ENCODE data around the gene ELMO1.

The ELMO1 gene

GRCh38 chr7:37110660-37111424, 337.8 kb downstream of the ELMO1 start:
- no peak for DNase-seq

- DNase-seq = no peak
Observed at GRCh38 chr7:37109843-37110242, 338.8 kb downstream of the ELMO1 start.

- no peak for DNase-seq
Observed at GRCh38 chr7:37109016-37109683, 339.5 kb downstream of the ELMO1 start.

GRCh38 chr7:37108615-37109014, 340.0 kb downstream of the ELMO1 start:
- DNase-seq = no peak

GRCh38 chr7:37107047-37107750, 341.5 kb downstream of the ELMO1 start:
- no peak for DNase-seq

GRCh38 chr7:37105762-37106161, 342.9 kb downstream of the ELMO1 start:
- DNase-seq = no peak

GRCh38 chr7:37104822-37105518, 343.7 kb downstream of the ELMO1 start:
- no peak for DNase-seq

GRCh38 chr7:37102518-37103137, 346.0 kb downstream of the ELMO1 start:
- DNase-seq = no peak

GRCh38 chr7:37100735-37101331, 347.8 kb downstream of the ELMO1 start:
- no peak for DNase-seq

GRCh38 chr7:37098762-37099161, 349.9 kb downstream of the ELMO1 start:
- DNase-seq = no peak

- DNase-seq = no peak
Observed at GRCh38 chr7:37097983-37098382, 350.7 kb downstream of the ELMO1 start.

- no peak for DNase-seq
Observed at GRCh38 chr7:37097276-37097675, 351.4 kb downstream of the ELMO1 start.

GRCh38 chr7:37096341-37096740, 352.3 kb downstream of the ELMO1 start:
- DNase-seq = no peak

GRCh38 chr7:37095122-37095521, 353.5 kb downstream of the ELMO1 start:
- no peak for DNase-seq

GRCh38 chr7:37093257-37093656, 355.4 kb downstream of the ELMO1 start:
- no peak for DNase-seq

- no peak for DNase-seq
Observed at GRCh38 chr7:37092548-37092947, 356.1 kb downstream of the ELMO1 start.

GRCh38 chr7:37089972-37090371, 358.7 kb downstream of the ELMO1 start:
- no peak for DNase-seq

GRCh38 chr7:37085600-37085999, 363.1 kb downstream of the ELMO1 start:
- no peak for DNase-seq

GRCh38 chr7:37084303-37084702, 364.4 kb downstream of the ELMO1 start:
- no peak for DNase-seq

GRCh38 chr7:37083311-37084096, 365.2 kb downstream of the ELMO1 start:
- DNase-seq = no peak

- no peak for DNase-seq
Observed at GRCh38 chr7:37081436-37081835, 367.2 kb downstream of the ELMO1 start.

- no peak for DNase-seq
Observed at GRCh38 chr7:37079420-37079819, 369.2 kb downstream of the ELMO1 start.
